Right atrium auricular region (tissue), 2 donors: ENCODE data around the gene GPRC6A. TPM values are rescaled to one million over a fixed set of nuclear protein-coding genes. Genes with fewer than 3 reads are reported as not detected.

Experiments
- DNase-seq: peaks from one replicate; pipeline ENCODE4 v3.0.0-alpha.2; 2019; ENCODE audit warnings: low spot score
- H3K27ac ChIP-seq, 2 donors: fragments of 200-600 bp; sonication (generic); 1 replicate in 1 of 2; 2 replicates in 1 of 2; pipeline ENCODE4 v1.5.1; 2016 to 2019
- H3K27me3 ChIP-seq, 2 donors: fragments of 200-600 bp; sonication (generic); one replicate each; pipeline versions ENCODE4 v1.5.1 to v1.6.0; 2017 to 2019
- H3K36me3 ChIP-seq: fragments of 200-600 bp; sonication (generic); one replicate; pipeline ENCODE4 v1.5.1; 2016
- H3K4me1 ChIP-seq, 2 donors: fragments of 200-600 bp; sonication (generic); one replicate each; pipeline versions ENCODE4 v1.5.1 to v1.6.0; 2017 to 2019
- H3K4me3 ChIP-seq, 2 donors: fragments of 200-600 bp; sonication (generic); 1 replicate in 1 of 2; 2 replicates in 1 of 2; pipeline ENCODE4 v1.5.1; 2017 to 2019; ENCODE audit warnings: mild to moderate bottlenecking in 1 of 2, moderate library complexity in 1 of 2
- H3K9me3 ChIP-seq, 2 donors: fragments of 200-600 bp; sonication (generic); one replicate each; pipeline ENCODE4 v1.5.1; 2019
- total RNA-seq, 2 donors: library from RNA; depleted of rRNA; stranded (reverse); fragments of >200 nt; gene quantifications; one replicate each; pipeline ENCODE4 v1.1.0, GENCODE V29; 2016
- TF ChIP-seq, protein P1 (sequence below), 2 donors: fragments of 200-600 bp; sonication (generic); IDR thresholded peaks; one replicate each; pipeline ENCODE4 v1.5.1; 2019; ENCODE audit warnings: antibody characterized with exemption in 2 of 2

The GPRC6A gene
- total RNA-seq, 2 donors from 2014 or later, result not detected

DNA sequence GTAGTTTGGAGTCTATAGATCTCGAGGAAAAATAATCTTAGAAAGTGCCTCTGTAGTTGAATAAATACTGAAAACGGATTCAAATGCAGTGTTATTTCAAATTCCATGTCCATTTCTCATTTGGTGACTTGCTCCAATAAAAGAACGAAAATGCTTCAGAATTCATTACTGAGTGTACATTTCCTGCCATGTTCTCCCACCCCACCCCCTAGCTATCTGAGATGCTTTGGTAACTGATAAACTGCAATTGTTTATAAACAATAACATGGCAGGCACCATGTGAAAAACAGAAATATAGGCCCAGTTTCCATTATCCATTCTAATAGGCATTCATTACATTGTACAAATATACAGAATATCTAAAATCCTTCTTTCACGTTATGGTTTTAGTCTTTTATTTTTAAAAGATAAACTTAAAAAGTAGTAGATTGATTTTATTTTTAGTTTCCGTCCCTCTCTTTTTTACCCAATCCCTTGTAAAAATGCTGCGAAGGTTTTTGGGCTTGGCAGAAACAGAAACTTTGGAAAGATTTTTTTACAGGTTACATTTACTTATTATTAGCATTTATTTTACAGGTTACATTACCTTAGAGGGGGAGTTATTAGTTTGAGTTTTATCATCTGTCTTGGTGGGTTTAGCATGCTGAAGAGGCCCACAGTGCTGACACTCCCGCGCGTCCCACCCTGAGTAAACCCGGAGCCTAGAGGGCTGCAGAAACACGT is 64.8 kb downstream of the GPRC6A start:
- H3K4me3 ChIP-seq, result peak overlapping the region in 1 of 2 donors; percentile 56
- no peak overlapping the region for H3K27ac ChIP-seq
- H3K9me3 ChIP-seq, result no peaks in the 10 kb centered on the region
- TF ChIP-seq, protein P1, sequence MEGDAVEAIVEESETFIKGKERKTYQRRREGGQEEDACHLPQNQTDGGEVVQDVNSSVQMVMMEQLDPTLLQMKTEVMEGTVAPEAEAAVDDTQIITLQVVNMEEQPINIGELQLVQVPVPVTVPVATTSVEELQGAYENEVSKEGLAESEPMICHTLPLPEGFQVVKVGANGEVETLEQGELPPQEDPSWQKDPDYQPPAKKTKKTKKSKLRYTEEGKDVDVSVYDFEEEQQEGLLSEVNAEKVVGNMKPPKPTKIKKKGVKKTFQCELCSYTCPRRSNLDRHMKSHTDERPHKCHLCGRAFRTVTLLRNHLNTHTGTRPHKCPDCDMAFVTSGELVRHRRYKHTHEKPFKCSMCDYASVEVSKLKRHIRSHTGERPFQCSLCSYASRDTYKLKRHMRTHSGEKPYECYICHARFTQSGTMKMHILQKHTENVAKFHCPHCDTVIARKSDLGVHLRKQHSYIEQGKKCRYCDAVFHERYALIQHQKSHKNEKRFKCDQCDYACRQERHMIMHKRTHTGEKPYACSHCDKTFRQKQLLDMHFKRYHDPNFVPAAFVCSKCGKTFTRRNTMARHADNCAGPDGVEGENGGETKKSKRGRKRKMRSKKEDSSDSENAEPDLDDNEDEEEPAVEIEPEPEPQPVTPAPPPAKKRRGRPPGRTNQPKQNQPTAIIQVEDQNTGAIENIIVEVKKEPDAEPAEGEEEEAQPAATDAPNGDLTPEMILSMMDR (IDR thresholded peaks at IDR 0.05), result no peak
- H3K36me3 ChIP-seq, result no peaks in the 10 kb centered on the region
- DNase-seq, result no peak
- peaks cover 0 to 17% of the 10 kb centered on the region in 2 donors for H3K4me1 ChIP-seq
- H3K27me3 ChIP-seq, result peaks cover 0 to 8% of the 10 kb centered on the region in 2 donors

DNA sequence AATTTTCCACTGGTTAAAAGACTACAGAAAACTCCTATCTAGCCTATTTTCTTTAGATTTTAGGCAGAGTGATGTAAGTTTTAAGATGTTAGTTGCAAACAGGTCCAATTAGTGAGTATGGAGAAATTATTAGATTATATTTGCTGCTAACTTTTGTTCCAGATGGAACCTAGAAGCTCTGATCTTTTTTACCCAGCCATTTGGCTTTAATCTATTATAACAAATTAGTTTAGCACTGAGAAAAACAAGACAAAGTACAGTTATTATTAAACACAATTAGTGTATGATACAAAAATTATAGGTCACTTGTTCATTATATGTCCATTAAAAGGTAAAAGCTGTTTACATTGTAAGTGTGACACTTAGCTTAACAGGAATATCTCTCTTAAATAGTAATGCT is 65.8 kb downstream of the GPRC6A start:
- H3K9me3 ChIP-seq, result no peaks in the 10 kb centered on the region
- H3K4me1 ChIP-seq, result peaks cover 0 to 17% of the 10 kb centered on the region in 2 donors
- DNase-seq, result no peak
- no peak overlapping the region for H3K27ac ChIP-seq
- TF ChIP-seq, protein P1 (IDR thresholded peaks at IDR 0.05), result no peak
- H3K4me3 ChIP-seq, result no peak overlapping the region
- no peaks in the 10 kb centered on the region for H3K36me3 ChIP-seq
- peaks cover 0 to 8% of the 10 kb centered on the region in 2 donors for H3K27me3 ChIP-seq

DNA sequence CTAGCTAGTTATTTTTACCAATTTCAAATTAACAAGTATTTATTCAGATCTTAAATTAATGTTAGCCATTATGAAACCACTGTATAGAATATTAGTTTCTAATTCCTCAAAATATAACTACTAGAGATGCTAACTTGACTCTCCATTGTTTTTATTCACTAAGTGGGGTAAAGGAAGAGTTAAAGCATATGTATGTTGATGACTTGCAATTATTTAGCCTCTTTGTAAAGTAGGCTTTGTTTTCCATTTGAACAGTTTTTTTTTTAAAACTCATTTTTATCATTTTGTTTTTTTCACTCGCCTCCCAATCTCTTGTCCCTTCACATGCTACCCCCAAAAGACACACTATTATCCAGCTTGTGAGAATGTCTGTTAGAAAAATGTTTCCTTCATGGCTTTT is 66.6 kb downstream of the GPRC6A start:
- no peaks in the 10 kb centered on the region for H3K36me3 ChIP-seq
- no peak overlapping the region for H3K27ac ChIP-seq
- peaks cover 0 to 8% of the 10 kb centered on the region in 2 donors for H3K27me3 ChIP-seq
- DNase-seq, result no peak
- TF ChIP-seq, protein P1 (IDR thresholded peaks at IDR 0.05), result no peak
- H3K4me3 ChIP-seq, result no peak overlapping the region
- peaks cover 0 to 17% of the 10 kb centered on the region in 2 donors for H3K4me1 ChIP-seq
- H3K9me3 ChIP-seq, result no peaks in the 10 kb centered on the region

DNA sequence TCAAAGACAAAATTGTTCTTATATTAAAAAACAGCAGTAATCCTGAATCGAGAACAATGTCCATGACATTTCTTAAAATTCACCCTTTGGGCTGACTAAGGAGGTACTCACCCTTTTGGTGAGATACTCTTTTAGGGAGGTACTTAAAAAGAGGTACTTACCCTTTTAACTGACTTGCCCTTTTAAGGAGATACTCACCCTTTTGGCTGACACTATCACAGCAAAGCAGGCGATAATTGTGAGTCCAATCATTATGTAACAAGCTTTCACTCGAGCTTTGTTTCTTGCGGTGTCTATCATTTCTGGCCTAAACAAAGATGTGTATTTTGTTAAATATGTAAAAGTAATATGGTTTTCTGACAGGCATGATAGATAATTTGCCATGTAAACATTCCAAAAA is 67.1 kb downstream of the GPRC6A start:
- TF ChIP-seq, protein P1 (IDR thresholded peaks at IDR 0.05), result no peak
- H3K36me3 ChIP-seq, result no peaks in the 10 kb centered on the region
- H3K4me3 ChIP-seq, result no peak overlapping the region
- peaks cover 0 to 8% of the 10 kb centered on the region in 2 donors for H3K27me3 ChIP-seq
- no peak for DNase-seq
- H3K9me3 ChIP-seq, result no peaks in the 10 kb centered on the region
- peaks cover 0 to 17% of the 10 kb centered on the region in 2 donors for H3K4me1 ChIP-seq
- H3K27ac ChIP-seq, result no peak overlapping the region

DNA sequence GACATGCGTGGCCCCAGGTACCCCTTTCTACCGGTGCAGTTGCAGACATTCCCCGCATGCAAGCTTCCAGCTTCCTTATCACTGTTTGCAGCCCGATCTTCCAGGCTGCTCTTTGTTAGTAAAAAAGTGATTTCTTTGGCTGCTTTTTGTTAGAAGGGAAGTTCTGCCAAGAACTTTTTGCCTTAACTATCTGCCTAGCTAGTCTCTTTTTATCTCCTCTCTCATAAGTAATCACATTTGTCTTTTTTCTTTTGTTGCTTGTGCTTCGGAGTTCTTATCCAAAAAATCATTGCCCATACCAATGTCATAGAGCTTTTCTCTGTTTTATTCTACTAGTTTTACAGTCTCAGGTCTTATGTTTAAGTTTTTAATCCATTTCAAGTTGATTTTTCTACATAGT is 83.7 kb downstream of the GPRC6A start:
- peaks cover 0 to 5% of the 10 kb centered on the region in 2 donors for H3K9me3 ChIP-seq
- DNase-seq, result no peak
- H3K4me1 ChIP-seq, result no peaks in the 10 kb centered on the region
- H3K4me3 ChIP-seq, result no peak overlapping the region
- no peaks in the 10 kb centered on the region for H3K27me3 ChIP-seq
- TF ChIP-seq, protein P1 (IDR thresholded peaks at IDR 0.05), result no peak
- H3K27ac ChIP-seq, result no peak overlapping the region
- H3K36me3 ChIP-seq, result no peaks in the 10 kb centered on the region

Other genes with a start within 250 kb of the GPRC6A start
- gene RSPH4A, start 212.6 kb downstream of the GPRC6A start, total RNA-seq, result under 1 TPM in 1 of 2 donors, not detected in 1; 0.16 TPM
- 1 to 10 TPM; 3.9 to 4.6 TPM for gene ZUP1, start 160.3 kb downstream of the GPRC6A start, total RNA-seq
- 1 to 10 TPM; 5.1 to 6.9 TPM for gene KPNA5, start 147.9 kb downstream of the GPRC6A start, total RNA-seq
- gene FAM162B, start 63.4 kb downstream of the GPRC6A start, total RNA-seq, result 1 to 10 TPM; 1.4 to 4.8 TPM
- not detected for gene RFX6, start 48.2 kb upstream of the GPRC6A start, total RNA-seq